Endodermal cell (in vitro differentiated cells): Measurements from ENCODE around the gene LETMD1. TPM values are rescaled to one million over a fixed set of nuclear protein-coding genes. Genes with fewer than 3 reads are reported as not detected.

Experiments
- DNase-seq: peaks from one replicate; pipeline ENCODE4 v3.0.0-alpha.2; 2017
- H3K27ac ChIP-seq: 2 replicates; pipeline ENCODE4 v1.5.1; 2013; ENCODE audit warnings: mild to moderate bottlenecking, low read depth, low read length, moderate library complexity
- H3K27me3 ChIP-seq: 2 replicates; pipeline ENCODE4 v1.6.1; 2013; ENCODE audit warnings: mild to moderate bottlenecking, low read length, moderate library complexity; ENCODE audit not compliant: insufficient read depth, control insufficient read depth, poor library complexity, severe bottlenecking
- H3K36me3 ChIP-seq: 2 replicates; pipeline ENCODE4 v1.7.0; 2013; ENCODE audit warnings: mild to moderate bottlenecking, low read length, moderate library complexity; ENCODE audit not compliant: control insufficient read depth, insufficient read depth
- H3K4me1 ChIP-seq: one replicate; pipeline ENCODE4 v1.7.0; 2013; ENCODE audit warnings: low read length; ENCODE audit not compliant: control insufficient read depth, insufficient read depth
- H3K4me3 ChIP-seq: 2 replicates; pipeline ENCODE4 v1.5.1; 2013; ENCODE audit warnings: mild to moderate bottlenecking, low read length, moderate library complexity
- H3K9ac ChIP-seq: 2 replicates; pipeline ENCODE4 v1.6.1; 2013; ENCODE audit warnings: mild to moderate bottlenecking, low read length, moderate library complexity; ENCODE audit not compliant: poor library complexity, severe bottlenecking; ENCODE audit errors: extremely low read depth
- H3K9me3 ChIP-seq: 2 replicates; pipeline ENCODE4 v1.6.1; 2013; ENCODE audit warnings: mild to moderate bottlenecking, low read length, moderate library complexity; ENCODE audit not compliant: control insufficient read depth
- H3K27ac Mint-ChIP-seq: 2 replicates; pipeline ENCODE4 v1.8.0; 2020; ENCODE audit warnings: mixed read lengths
- H3K27me3 Mint-ChIP-seq: 2 replicates; pipeline ENCODE4 v1.8.0; 2021; ENCODE audit warnings: mild to moderate bottlenecking, mixed read lengths; ENCODE audit not compliant: insufficient read depth
- H3K36me3 Mint-ChIP-seq: 2 replicates; pipeline ENCODE4 v1.8.0; 2020; ENCODE audit warnings: low read depth, mixed read lengths
- H3K4me1 Mint-ChIP-seq: 2 replicates; pipeline ENCODE4 v1.8.0; 2020; ENCODE audit warnings: mixed read lengths
- H3K4me3 Mint-ChIP-seq: 2 replicates; pipeline ENCODE4 v1.8.0; 2020; ENCODE audit warnings: mild to moderate bottlenecking, moderate library complexity, mixed read lengths
- H3K9me3 Mint-ChIP-seq: 2 replicates; pipeline ENCODE4 v1.8.0; 2020; ENCODE audit warnings: mild to moderate bottlenecking, mixed read lengths
- WGBS, 2 experiments: methylation state at CpG; one replicate each; pipeline versions ENCODE4 v1.1.5 to v1.1.7; 2013; ENCODE audit warnings: missing lambda C conversion rate in 2 of 2, mixed read lengths in 1 of 2; ENCODE audit not compliant: insufficient coverage in 1 of 2, insufficient read length in 1 of 2; 5-methylcytosine and 5-hydroxymethylcytosine counted together
- long read RNA-seq, 4 experiments: library from polyadenylated mRNA in 2 of 4; library from RNA in 1 of 4; library from capped mRNA in 1 of 4; stranded (forward) in 3 of 4; unstranded in 1 of 4; transcript quantifications; one replicate each; pipeline ENCODE4 v2.0.0, GENCODE V29; 2020 to 2021; ENCODE audit warnings: inconsistent platforms in 1 of 4
- polyA plus RNA-seq, 2 experiments: library from polyadenylated mRNA; stranded (reverse); fragments of 50-300 nt; gene quantifications; one replicate each; pipeline ENCODE4 v1.2.3, GENCODE V29; 2013
- total RNA-seq, 2 donors: library from RNA; stranded (reverse); fragmentation: NEBNext Ultra II Directional in 1 of 2; extraction: Animal tissue kit (Norgen Biotek cat#: 25700) in 1 of 2; gene quantifications; 2 replicates in 1 of 2; 3 replicates in 1 of 2; pipeline ENCODE4 v1.2.1, GENCODE V29; 2021
- TF ChIP-seq, protein P1 (sequence below): fragments of 200-600 bp; sonication (generic); conservative IDR thresholded peaks from 2 replicates; pipeline ENCODE4 v1.5.0; 2021; ENCODE audit warnings: antibody characterized with exemption, mild to moderate bottlenecking

LETMD1 gene
- 10 to 100 TPM; 34.8 to 40.2 TPM for total RNA-seq
- polyA plus RNA-seq (2013, experiment 1 of 2) = 49.7 TPM
- 43.7 TPM for polyA plus RNA-seq (2013, experiment 2 of 2)
- long read RNA-seq, experiment 1, partial matches to known transcripts = 0 of 5 reads
- long read RNA-seq, experiment 1, other reads (novel, unspliced or antisense) = 1 of 5 reads
- long read RNA-seq, experiment 2, transcript LETMD1-201 (9 exons, 2,112 nt) = major isoform, 6 of 18 reads
- long read RNA-seq, experiment 2, partial matches to known transcripts = 4 of 18 reads
- long read RNA-seq, experiment 2, other reads (novel, unspliced or antisense) = 5 of 18 reads
- long read RNA-seq, experiment 3, transcript LETMD1-209 (8 exons, 2,001 nt) = minor isoform, 7 of 138 reads
- long read RNA-seq, experiment 3, transcript LETMD1-221 (5 exons, 1,480 nt) = minor isoform, 11 of 138 reads
- long read RNA-seq, experiment 3, transcript LETMD1-201 (9 exons, 2,112 nt) = major isoform, 41 of 138 reads
- long read RNA-seq, experiment 3, transcript LETMD1-220 (4 exons, 563 nt) = minor isoform, 9 of 138 reads
- long read RNA-seq, experiment 3, partial matches to known transcripts = 7 of 138 reads
- long read RNA-seq, experiment 3, other reads (novel, unspliced or antisense) = 52 of 138 reads
- long read RNA-seq, experiment 4, transcript LETMD1-209 (8 exons, 2,001 nt) = minor isoform, 6 of 74 reads
- long read RNA-seq, experiment 4, transcript LETMD1-221 (5 exons, 1,480 nt) = minor isoform, 8 of 74 reads
- long read RNA-seq, experiment 4, transcript LETMD1-220 (4 exons, 563 nt) = minor isoform, 10 of 74 reads
- long read RNA-seq, experiment 4, transcript LETMD1-201 (9 exons, 2,112 nt) = major isoform, 11 of 74 reads
- long read RNA-seq, experiment 4, partial matches to known transcripts = 5 of 74 reads
- long read RNA-seq, experiment 4, other reads (novel, unspliced or antisense) = 22 of 74 reads

GRCh38 chr12:51047655-51048540 lies at the start of gene LETMD1:
Gene LETMD1, plus strand, starts transcription at chr12:51048327. Its CDS starts 30 bp downstream, at chr12:51048357.
- peak within 1 kb of the TSS; percentile 85 for H3K4me3 Mint-ChIP-seq
- peaks cover 9% of the 10 kb centered on the region for H3K36me3 Mint-ChIP-seq
- TF ChIP-seq, protein P1, sequence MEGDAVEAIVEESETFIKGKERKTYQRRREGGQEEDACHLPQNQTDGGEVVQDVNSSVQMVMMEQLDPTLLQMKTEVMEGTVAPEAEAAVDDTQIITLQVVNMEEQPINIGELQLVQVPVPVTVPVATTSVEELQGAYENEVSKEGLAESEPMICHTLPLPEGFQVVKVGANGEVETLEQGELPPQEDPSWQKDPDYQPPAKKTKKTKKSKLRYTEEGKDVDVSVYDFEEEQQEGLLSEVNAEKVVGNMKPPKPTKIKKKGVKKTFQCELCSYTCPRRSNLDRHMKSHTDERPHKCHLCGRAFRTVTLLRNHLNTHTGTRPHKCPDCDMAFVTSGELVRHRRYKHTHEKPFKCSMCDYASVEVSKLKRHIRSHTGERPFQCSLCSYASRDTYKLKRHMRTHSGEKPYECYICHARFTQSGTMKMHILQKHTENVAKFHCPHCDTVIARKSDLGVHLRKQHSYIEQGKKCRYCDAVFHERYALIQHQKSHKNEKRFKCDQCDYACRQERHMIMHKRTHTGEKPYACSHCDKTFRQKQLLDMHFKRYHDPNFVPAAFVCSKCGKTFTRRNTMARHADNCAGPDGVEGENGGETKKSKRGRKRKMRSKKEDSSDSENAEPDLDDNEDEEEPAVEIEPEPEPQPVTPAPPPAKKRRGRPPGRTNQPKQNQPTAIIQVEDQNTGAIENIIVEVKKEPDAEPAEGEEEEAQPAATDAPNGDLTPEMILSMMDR = peak; percentile 93
- Histone ChIP-seq H3K27ac (peak within 1 kb of the TSS; percentile 75), H3K36me3 (peaks cover 7% of the 10 kb centered on the region), H3K9me3 (no peaks in the 10 kb centered on the region), H3K4me1 (no peaks in the 10 kb centered on the region), H3K27me3 (no peaks in the 10 kb centered on the region), H3K9ac (peak within 1 kb of the TSS; percentile 70), H3K4me3 (peak within 1 kb of the TSS; percentile 93)
- peak; percentile 99 for DNase-seq
- no peaks in the 10 kb centered on the region for H3K9me3 Mint-ChIP-seq
- peak within 1 kb of the TSS; percentile 90 for H3K27ac Mint-ChIP-seq
- WGBS, 2 experiments = 3 to 5% methylated on average over 33 to 51 of the region's 51 CpGs
- H3K27me3 Mint-ChIP-seq = no peaks in the 10 kb centered on the region
- peaks cover 10% of the 10 kb centered on the region for H3K4me1 Mint-ChIP-seq

DNA sequence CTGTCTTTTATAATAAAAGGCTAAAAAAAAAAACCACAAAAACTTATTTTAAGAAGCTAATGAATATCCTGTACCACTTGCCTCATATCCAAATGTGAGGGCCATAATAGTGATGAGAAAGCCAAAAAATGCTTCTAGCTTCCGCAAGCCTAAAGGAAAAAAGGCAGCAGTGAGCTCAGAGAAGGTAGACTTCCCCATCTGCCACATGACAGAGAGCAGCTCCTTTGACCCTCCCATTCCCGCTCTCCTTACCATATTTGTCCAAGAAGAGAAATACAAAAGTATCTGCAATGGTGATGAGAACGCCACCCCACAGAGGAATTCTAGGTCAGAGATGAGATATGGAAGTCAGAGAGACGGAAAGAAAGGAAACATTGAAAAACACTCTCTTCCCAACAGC lies 49.0 kb upstream of the LETMD1 start:
- no peak overlapping the region for H3K27ac Mint-ChIP-seq
- no peaks in the 10 kb centered on the region for H3K27me3 ChIP-seq
- no peaks in the 10 kb centered on the region for H3K27me3 Mint-ChIP-seq
- H3K4me3 ChIP-seq = no peak overlapping the region
- peaks cover 59% of the 10 kb centered on the region for H3K36me3 Mint-ChIP-seq
- no peaks in the 10 kb centered on the region for H3K4me1 ChIP-seq
- 88 to 100% methylated on average over 1 to 4 of the region's 4 CpGs for WGBS, 2 experiments
- H3K4me1 Mint-ChIP-seq = no peaks in the 10 kb centered on the region
- H3K36me3 ChIP-seq = peaks cover 66% of the 10 kb centered on the region
- TF ChIP-seq, protein P1 = no peak
- H3K4me3 Mint-ChIP-seq = no peak overlapping the region
- no peaks in the 10 kb centered on the region for H3K9me3 Mint-ChIP-seq
- H3K9ac ChIP-seq = no peak overlapping the region
- H3K9me3 ChIP-seq = no peaks in the 10 kb centered on the region
- DNase-seq = no peak
- H3K27ac ChIP-seq = no peak overlapping the region

DNA sequence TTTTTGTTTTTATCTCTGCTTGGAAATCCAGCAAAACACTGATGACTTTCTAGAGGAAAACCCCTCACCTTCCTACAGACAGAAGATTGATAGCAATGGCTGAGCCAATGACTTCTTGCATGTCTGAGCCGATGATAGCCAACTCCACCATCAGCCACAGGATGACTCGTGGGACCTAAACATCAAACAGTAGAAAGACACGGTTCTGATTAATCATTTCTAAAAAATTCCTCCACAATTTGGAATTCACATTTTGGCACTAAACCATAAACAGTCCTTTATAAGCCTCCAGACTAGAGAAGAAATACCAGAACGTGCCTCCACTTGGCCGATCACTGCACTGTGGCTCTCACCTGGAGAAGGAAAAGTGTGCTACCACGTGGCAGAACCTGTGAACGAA lies 47.9 kb upstream of the LETMD1 start:
- peaks cover 66% of the 10 kb centered on the region for H3K36me3 ChIP-seq
- H3K4me3 ChIP-seq = no peak overlapping the region
- Mint-ChIP-seq H3K36me3 (peaks cover 60% of the 10 kb centered on the region), H3K4me1 (no peaks in the 10 kb centered on the region), H3K27me3 (no peaks in the 10 kb centered on the region), H3K4me3 (no peak overlapping the region), H3K9me3 (no peaks in the 10 kb centered on the region), H3K27ac (no peak overlapping the region)
- DNase-seq = no peak
- H3K4me1 ChIP-seq = no peaks in the 10 kb centered on the region
- TF ChIP-seq, protein P1 = no peak
- H3K9ac ChIP-seq = no peak overlapping the region
- H3K9me3 ChIP-seq = no peaks in the 10 kb centered on the region
- H3K27me3 ChIP-seq = no peaks in the 10 kb centered on the region
- no peak overlapping the region for H3K27ac ChIP-seq
- WGBS, 2 experiments = 69 to 98% methylated on average over 3 to 7 of the region's 7 CpGs
